GM18909 (cell line): Measurements from ENCODE around the gene ZNF784.

Source experiments
- ATAC-seq: cut with Tn5 transposase; IDR thresholded peaks from one replicate; pipeline ENCODE4 v1.9.1; 2021; ENCODE audit warnings: mild to moderate bottlenecking; ENCODE audit not compliant: unreplicated experiment, poor library complexity

Gene ZNF784

GRCh38 chr19:55644191-55644833, 19.9 kb upstream of the ZNF784 start:
- ATAC-seq = no peak

GRCh38 chr19:55643887-55644176, 19.5 kb upstream of the ZNF784 start:
- ATAC-seq = no peak

GRCh38 chr19:55643003-55643886, 18.9 kb upstream of the ZNF784 start, which contains the start of gene ZNF581:
TSS of gene ZNF581 (plus strand) at chr19:55643649. CDS start at chr19:55644572, 923 bp downstream.
- ATAC-seq = peak; percentile 40

DNA sequence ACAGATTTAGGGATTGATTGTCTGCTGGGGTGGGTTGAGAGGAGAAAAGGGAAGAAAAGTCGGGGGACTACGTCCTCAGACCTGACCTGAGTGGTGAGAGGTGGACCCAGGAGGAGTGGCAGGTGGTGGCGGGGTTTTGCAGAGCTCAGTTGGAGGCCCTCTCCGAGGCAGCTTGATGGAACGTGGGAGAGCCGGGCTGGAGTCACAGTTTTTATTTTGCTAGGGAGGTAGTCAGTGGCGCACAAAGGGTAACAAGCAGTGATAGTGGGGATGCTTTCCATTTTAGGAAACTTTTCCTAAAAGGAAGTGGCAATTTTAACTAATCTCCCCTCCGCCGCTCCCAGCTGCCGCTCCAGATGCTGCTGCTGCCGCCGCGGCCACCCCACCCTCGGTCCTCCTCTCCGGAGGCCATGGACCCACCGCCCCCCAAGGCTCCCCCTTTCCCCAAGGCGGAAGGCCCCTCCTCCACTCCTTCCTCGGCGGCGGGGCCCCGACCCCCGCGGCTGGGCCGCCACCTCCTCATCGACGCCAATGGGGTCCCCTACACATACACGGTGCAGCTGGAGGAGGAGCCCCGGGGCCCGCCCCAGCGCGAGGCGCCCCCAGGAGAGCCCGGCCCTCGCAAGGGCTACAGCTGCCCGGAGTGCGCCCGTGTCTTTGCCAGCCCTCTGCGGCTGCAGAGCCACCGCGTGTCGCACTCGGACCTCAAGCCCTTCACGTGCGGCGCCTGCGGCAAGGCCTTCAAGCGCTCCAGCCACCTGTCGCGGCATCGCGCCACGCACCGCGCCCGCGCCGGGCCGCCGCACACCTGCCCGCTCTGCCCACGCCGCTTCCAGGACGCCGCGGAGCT, 18.0 kb upstream of the ZNF784 start:
- ATAC-seq = no peak

GRCh38 chr19:55641426-55642152, 17.2 kb upstream of the ZNF784 start:
- ATAC-seq = no peak

GRCh38 chr19:55640577-55641425, 16.4 kb upstream of the ZNF784 start, which contains the start of gene ZNF580:
TSS of gene ZNF580 (plus strand) at chr19:55641002. CDS start at chr19:55642509, 1,507 bp downstream.
- peak; percentile 39 for ATAC-seq

DNA sequence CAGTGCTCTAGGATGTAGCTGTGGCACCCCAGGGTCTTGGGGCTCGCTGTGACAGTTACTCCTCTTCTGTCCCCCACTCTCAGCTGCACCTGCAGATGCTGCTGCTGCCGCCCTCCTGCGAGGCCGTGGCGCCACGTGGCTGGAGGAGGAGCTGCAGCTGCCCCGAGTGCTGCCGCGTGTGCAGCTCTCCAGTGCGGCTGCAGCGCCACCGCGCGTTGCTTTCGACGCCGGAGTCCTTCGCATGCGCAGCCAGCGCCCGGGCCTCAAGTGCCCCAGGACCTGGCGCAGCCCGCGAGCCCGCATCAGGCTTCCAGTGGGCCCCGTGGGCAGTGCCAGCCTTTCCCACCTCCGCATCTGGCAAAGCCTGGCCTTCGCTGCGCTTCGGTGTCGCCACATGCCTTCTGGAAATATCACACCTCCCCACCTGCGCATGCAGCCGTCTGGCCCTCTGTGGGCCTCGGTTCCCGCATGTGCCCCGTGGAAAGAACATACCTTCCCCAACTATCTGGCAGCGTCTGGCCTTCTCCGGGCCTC, 15.7 kb upstream of the ZNF784 start:
- ATAC-seq = no peak

DNA sequence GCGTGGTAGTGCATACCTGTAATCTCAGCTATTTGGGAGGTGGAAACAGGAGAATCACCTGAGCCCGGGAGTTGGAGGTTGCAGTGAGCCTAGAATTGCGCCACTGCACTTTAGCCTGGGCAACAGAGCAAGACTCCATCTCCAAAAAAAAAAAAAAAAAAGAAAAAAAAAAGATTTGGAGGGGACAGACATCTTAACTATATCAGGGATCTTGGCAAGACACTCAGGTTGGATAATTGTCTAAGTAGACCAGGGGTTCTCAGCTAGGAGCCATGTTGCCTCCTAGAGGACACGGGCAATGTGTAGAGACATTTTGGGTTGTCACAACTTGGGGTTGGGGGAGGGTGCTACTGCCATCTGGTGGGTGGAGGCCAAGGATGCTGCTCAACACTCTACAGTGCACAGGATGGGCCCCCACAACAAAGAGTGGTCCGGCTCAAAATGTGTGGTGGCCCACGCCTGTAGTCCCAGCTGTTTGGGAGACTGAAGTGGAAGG, 14.5 kb upstream of the ZNF784 start:
- ATAC-seq = no peak

- ATAC-seq = no peak
Measured at GRCh38 chr19:55637534-55637933, 13.2 kb upstream of the ZNF784 start.

GRCh38 chr19:55636723-55637122, 12.4 kb upstream of the ZNF784 start:
- no peak for ATAC-seq

GRCh38 chr19:55635856-55636440, 11.6 kb upstream of the ZNF784 start:
- ATAC-seq = no peak

DNA sequence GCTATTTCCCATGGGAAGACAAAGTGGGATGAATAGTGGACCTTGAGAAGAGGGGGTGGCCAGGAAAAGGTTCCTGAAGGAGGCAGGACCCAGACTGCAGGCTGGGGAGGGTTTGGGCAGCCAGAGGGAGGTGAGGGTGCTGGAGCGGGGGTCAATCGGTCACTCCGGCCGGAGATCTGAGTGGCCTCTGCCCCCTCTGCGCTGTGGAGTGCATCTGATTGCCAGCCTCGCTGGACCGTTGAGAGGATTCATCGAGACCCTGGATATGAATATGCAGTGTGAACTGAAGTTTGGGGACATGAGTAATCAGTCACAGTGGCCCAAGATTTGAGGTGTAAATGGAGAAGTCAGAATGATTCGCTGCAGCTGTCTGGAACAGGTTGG, 11.0 kb upstream of the ZNF784 start:
- no peak for ATAC-seq

DNA sequence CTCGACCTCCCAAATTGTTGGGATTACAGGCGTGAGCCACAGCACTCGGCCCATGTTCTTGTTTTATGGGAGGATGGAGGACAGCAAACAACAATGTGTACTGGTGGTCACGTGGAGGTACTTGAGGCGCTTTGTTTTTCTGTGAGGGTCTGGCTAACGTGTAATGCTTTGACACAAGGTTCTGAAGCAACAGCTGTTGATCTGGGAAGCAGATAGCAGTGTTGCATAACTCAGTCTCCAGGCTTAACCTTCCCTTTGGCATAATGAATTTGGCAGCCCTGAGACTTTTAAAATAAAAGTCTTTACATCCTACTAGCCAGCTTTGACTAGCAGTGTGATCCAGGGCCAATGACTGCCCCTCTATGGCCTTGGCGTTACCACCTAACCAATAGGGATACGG, 9.5 kb upstream of the ZNF784 start:
- ATAC-seq = no peak

- no peak for ATAC-seq
Measured at GRCh38 chr19:55632463-55632834, 8.1 kb upstream of the ZNF784 start.

- ATAC-seq = no peak
Measured at GRCh38 chr19:55626350-55626749, 2.0 kb upstream of the ZNF784 start.

DNA sequence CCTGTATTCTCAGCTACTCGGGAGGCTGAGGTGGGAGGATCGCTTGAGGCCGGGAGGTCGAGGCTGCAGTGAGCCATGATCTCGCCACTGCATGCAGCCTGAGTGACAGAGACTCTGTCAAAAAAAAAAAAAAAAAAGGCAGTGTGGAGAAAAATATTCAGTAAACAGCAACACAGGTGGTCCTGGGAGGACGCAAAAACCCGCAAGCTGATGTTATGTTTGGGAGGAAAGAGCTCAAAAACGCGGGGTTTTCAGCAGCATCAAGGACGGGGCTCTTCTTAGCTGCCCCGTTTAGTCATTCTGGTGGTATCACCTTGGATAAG, 599 bp upstream of the ZNF784 start:
- no peak for ATAC-seq

DNA sequence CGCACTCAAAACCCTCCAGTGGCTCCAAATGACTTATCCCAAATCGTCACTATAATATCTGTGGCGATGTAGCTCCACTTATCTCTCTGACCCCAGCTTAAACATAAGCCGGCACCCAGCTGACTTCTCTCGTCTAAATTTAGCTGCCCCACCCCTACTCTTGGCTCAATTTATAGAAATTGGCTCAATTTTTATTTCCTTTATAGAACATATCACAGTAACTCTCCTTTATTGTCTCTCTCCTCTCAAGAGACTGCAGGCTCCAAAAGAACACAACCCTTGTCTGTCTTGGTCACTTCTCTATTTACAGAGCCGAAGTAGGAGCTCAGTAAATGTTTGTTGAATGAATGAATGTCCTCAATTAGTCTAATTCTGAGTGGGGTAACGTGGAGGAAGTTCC, 805 bp downstream of the ZNF784 start:
- no peak for ATAC-seq

DNA sequence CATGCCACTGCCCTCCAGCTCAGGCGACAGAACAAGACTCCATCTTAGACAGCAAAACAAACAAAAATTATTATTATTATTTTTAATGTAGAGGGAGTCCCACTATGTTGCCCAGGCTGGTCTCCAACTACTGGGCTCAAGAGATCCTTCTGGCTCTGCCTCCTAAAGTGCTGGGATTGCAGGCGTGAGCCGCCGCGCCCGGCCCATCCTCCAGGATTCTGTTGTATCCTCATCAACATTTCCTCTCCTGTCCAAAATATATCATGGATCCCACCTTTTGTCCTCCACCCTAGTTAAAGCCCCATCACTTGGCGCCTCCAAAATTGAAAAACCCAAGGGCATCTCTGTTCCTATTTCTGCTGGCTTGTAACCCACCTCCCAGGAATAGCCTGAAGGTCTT, 1.2 kb downstream of the ZNF784 start:
- no peak for ATAC-seq
